ENCODE data around the gene AP3S1. TPM values are rescaled to one million over a fixed set of nuclear protein-coding genes. Genes with fewer than 3 reads are reported as not detected.
A peak's percentile ranks its signal among the peaks of the same experiment; 100 is the strongest.

The AP3S1 gene
- total RNA-seq, 2 experiments from 2014 or later: 76.0 to 89.5 TPM

GRCh38 chr5:115843444-115844130, 1.9 kb downstream of the AP3S1 start:
- ChIA-PET CTCF (ENCODE audit: unreplicated experiment) (interaction anchor here (0.6 kb wide), 1 partner anchor 23 kb away, joined by 3 read pairs; no protein-coding TSS in a partner anchor), POLR2A (interaction anchor here (0.6 to 1.5 kb wide), 12 partner anchors 8 to 893 kb away, joined by 3 to 4 read pairs (median 3); no protein-coding TSS in a partner anchor)
- Histone ChIP-seq H3K36me3 (ENCODE audit: insufficient read depth, low read length) (peaks cover under 1% of the 10 kb centered on the region; the same call in 1 of the 2 replicates), H3K27ac (ENCODE audit: low read depth, low read length, poor library complexity, severe bottlenecking) (peak overlapping the region; percentile 80), H3K4me3 (ENCODE audit: low read depth, low read length, poor library complexity, severe bottlenecking) (peak overlapping the region; percentile 90), H3K9me2 (ENCODE audit: insufficient read depth, low read length) (no peaks in the 10 kb centered on the region), H3K4me2 (ENCODE audit: low read length) (peak overlapping the region; percentile 81), H3K9me3 (ENCODE audit: low read length) (no peaks in the 10 kb centered on the region), H4K20me1 (ENCODE audit: insufficient read depth, low read length) (peaks cover 22% of the 10 kb centered on the region), H3K4me1 (ENCODE audit: insufficient read depth, low read length, poor library complexity, severe bottlenecking) (peaks cover 51% of the 10 kb centered on the region), H2AFZ (ENCODE audit: low read length) (no peak overlapping the region; the same call in 1 of the 2 replicates), H3K79me2 (ENCODE audit: insufficient read depth, low read depth, low read length) (peaks cover 90% of the 10 kb centered on the region)
- TF ChIP-seq EZH2phosphoT487 (IDR thresholded peaks at IDR 0.05; ENCODE audit: borderline replicate concordance, low read depth, low read length) (no peak), CTCF (conservative IDR thresholded peaks at IDR 0.05; ENCODE audit: low read length) (no peak)
- DNase-seq (ENCODE audit: low spot score): no peak
- BruUV-seq (replicated peaks): no TSS peak
- intact Hi-C loops (cut with micrococcal nuclease; ENCODE audit: unreplicated experiment): loop anchor here (2.0 to 5.0 kb wide), 3 partner anchors 194 to 581 kb away; partner anchors contain the start of genes CCDC112 and PGGT1B

GRCh38 chr5:115844321-115844817, 2.6 kb downstream of the AP3S1 start:
- ChIA-PET POLR2A (interaction anchor here (0.8 to 1.5 kb wide), 3 partner anchors 10 to 215 kb away, joined by 3 to 5 read pairs (median 3); no protein-coding TSS in a partner anchor), CTCF (ENCODE audit: unreplicated experiment) (no interaction called here)
- H3K4me2 ChIP-seq (ENCODE audit: low read length): peak overlapping the region; percentile 81
- no peaks in the 10 kb centered on the region for H3K36me3 ChIP-seq (ENCODE audit: insufficient read depth, low read length)
- TF ChIP-seq CTCF (conservative IDR thresholded peaks at IDR 0.05; ENCODE audit: low read length) (no peak), EZH2phosphoT487 (IDR thresholded peaks at IDR 0.05; ENCODE audit: borderline replicate concordance, low read depth, low read length) (no peak)
- H4K20me1 ChIP-seq (ENCODE audit: insufficient read depth, low read length): peaks cover 18% of the 10 kb centered on the region
- H3K79me2 ChIP-seq (ENCODE audit: insufficient read depth, low read depth, low read length): peaks cover 84% of the 10 kb centered on the region
- DNase-seq (ENCODE audit: low spot score): peak; percentile 37
- no peaks in the 10 kb centered on the region for H3K9me2 ChIP-seq (ENCODE audit: insufficient read depth, low read length)
- BruUV-seq (replicated peaks): no TSS peak
- H2AFZ ChIP-seq (ENCODE audit: low read length): peak overlapping the region; percentile 11; the same call in 1 of the 2 replicates
- H3K4me1 ChIP-seq (ENCODE audit: insufficient read depth, low read length, poor library complexity, severe bottlenecking): peaks cover 44% of the 10 kb centered on the region
- no peaks in the 10 kb centered on the region for H3K9me3 ChIP-seq (ENCODE audit: low read length)
- H3K27ac ChIP-seq (ENCODE audit: low read depth, low read length, poor library complexity, severe bottlenecking): peak overlapping the region; percentile 80
- intact Hi-C loops (cut with micrococcal nuclease; ENCODE audit: unreplicated experiment): loop anchor here (2.0 to 5.0 kb wide), 3 partner anchors 193 to 582 kb away; partner anchors contain the start of genes CCDC112 and PGGT1B
- peak overlapping the region; percentile 90 for H3K4me3 ChIP-seq (ENCODE audit: low read depth, low read length, poor library complexity, severe bottlenecking)

All from OCI-LY7 (cell line).